GM12875 (cell line): ENCODE data around the gene CRYBB3.
"Not testable (repeated sequence)": the region's sequence is repeated elsewhere in the genome, so short reads cannot be mapped to it uniquely, and the experiment has no call there.

Experiments
- H3K4me3 ChIP-seq: one replicate; pipeline ENCODE4 v1.5.1; 2011; ENCODE audit warnings: low read depth, low read length, control low read depth
- TF ChIP-seq, protein P1 (sequence below): IDR thresholded peaks from 2 replicates; pipeline ENCODE4 v1.5.1; 2011; ENCODE audit warnings: low read depth, mild to moderate bottlenecking, control low read depth, inconsistent platforms, low read length, moderate library complexity, borderline replicate concordance; ENCODE audit not compliant: insufficient read depth

The CRYBB3 gene

DNA sequence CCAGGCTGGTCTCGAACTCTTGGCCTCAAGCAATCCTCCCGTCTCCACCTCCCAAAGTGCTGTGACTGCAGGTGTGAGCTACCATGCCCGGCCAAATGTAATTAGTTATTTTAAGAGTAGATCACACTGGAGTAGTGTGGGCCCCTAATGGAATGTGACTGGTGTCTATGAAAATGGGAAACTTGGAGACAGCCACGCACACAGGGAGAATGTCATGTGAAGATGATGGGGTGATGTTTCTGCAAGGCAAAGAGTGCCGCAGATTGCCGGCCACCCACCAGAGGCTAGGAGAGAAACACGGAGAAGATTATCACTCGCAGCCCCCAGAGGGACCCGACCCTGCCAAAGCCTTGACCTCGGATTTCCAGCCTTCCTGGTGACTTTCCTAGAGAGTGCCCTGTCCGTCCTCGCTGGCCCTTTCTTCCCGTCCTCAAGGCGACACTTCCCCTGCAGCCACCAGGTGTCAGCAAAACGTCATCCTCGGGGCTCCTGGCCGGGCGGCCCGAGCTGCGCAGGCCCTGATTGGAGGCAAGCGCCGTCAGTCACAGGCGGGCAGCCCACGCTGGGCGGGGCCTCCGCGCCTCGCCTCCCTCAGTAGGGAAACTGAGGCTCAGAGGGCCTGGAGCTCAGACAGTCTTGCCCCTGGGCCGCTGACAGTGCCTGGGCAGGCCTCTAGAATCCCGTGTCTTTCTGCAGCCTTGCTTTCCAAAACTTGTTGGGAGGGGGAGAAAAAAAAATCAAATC lies 36.1 kb downstream of the CRYBB3 start:
- TF ChIP-seq, protein P1, sequence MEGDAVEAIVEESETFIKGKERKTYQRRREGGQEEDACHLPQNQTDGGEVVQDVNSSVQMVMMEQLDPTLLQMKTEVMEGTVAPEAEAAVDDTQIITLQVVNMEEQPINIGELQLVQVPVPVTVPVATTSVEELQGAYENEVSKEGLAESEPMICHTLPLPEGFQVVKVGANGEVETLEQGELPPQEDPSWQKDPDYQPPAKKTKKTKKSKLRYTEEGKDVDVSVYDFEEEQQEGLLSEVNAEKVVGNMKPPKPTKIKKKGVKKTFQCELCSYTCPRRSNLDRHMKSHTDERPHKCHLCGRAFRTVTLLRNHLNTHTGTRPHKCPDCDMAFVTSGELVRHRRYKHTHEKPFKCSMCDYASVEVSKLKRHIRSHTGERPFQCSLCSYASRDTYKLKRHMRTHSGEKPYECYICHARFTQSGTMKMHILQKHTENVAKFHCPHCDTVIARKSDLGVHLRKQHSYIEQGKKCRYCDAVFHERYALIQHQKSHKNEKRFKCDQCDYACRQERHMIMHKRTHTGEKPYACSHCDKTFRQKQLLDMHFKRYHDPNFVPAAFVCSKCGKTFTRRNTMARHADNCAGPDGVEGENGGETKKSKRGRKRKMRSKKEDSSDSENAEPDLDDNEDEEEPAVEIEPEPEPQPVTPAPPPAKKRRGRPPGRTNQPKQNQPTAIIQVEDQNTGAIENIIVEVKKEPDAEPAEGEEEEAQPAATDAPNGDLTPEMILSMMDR = peak; percentile 88
- no peak overlapping the region for H3K4me3 ChIP-seq

DNA sequence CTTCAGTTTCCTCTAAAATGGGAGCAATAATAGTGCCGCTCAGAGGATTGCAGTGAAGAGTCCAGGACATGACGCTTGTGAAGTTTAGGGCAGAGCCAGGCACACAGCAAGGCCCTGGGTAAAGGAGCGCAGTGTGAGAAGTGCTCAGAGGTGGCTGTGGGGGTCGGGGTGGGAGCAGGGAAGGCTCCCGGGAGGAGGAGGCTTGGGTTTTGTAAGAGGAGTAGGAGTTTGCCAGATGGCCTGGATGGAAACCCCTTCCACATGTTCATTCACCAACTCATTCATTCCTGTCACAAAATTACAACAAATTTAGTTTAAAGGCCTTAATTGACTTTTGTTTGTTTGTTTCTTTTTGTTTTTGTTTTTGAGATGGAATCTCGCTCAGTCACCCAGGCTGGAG lies 36.8 kb downstream of the CRYBB3 start:
- TF ChIP-seq, protein P1 = no peak

DNA sequence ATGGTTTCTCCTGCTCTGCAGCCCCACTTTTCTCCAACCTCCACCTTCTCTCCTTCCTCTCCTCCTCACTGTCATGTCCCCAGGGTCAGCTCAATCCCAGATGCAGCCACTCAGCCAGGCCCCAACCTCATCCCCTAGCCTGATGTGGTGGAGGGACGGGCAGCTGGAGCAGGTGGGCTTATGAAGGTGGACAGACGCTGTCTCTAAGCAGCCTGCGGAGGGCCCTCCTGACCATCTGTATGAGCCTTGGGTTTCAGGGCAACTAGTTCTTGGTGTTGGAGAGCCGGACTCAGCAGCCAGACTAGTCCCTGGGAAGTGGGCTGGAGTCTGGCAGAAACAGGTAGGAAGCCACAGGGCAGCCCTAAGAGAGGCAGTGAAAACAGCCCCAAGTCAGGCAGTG lies 37.8 kb downstream of the CRYBB3 start:
- H3K4me3 ChIP-seq = no peak overlapping the region
- TF ChIP-seq, protein P1 = no peak

More for the DNA sequence above, 36.8 kb downstream of the CRYBB3 start:
- no peak overlapping the region for H3K4me3 ChIP-seq

DNA sequence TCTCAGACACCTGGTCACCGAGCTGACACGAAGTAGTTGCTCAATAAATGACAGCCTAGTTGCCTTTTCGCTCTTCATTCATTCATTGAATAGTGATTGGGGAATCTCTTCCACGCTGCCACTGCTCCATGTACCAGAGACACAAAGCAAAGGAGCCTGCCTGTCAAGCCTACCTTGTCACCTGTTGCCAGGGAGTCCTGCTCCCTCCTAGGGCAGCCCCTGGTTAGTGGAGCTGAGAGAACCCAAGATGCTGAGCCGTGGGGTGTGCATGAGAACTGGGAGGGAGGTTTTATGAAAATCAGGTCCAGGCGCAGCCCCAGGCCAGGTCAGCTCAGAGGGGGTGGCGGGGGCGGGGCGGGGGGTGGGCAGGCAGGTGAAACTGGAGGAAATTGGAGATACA lies 38.4 kb downstream of the CRYBB3 start:
- not testable (repeated sequence) for H3K4me3 ChIP-seq

DNA sequence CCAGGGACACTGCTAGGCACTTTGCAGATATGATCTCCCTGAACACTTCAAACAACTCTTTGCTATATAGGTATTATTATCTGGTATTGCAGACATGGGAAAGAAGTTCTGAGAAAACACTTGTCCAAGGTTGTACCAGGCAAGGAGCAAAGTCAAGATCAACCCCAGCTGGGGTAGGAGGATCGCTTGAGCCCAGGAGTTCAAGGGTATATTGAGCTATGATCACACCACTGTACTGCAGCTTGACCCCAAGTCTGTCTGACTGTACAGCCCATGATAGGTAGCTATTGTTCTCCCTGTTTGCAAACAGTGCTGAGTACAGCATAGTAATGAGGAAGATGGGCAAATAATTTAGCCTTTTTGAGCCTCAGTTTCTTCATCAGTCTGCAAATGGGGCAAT lies 55.5 kb downstream of the CRYBB3 start:
- H3K4me3 ChIP-seq = not testable (repeated sequence)
